Daoy (cell line): ENCODE data around the gene WDTC1. TPM values are rescaled to one million over a fixed set of nuclear protein-coding genes. Genes with fewer than 3 reads are reported as not detected.
"Not testable (repeated sequence)": the region's sequence is repeated elsewhere in the genome, so short reads cannot be mapped to it uniquely, and the experiment has no call there.

Source experiments
- DNase-seq: peaks from one replicate; pipeline ENCODE4 v3.0.0-alpha.2; 2015; ENCODE audit warnings: low read depth
- total RNA-seq: library from RNA; depleted of rRNA; stranded (reverse); fragments of >200 nt; shearing (Covaris generic); gene quantifications from 2 replicates; pipeline ENCODE4 v1.2.3, GENCODE V29; 2014

Gene WDTC1
- total RNA-seq, 1 experiment from 2014 or later: 14.1 TPM

DNA sequence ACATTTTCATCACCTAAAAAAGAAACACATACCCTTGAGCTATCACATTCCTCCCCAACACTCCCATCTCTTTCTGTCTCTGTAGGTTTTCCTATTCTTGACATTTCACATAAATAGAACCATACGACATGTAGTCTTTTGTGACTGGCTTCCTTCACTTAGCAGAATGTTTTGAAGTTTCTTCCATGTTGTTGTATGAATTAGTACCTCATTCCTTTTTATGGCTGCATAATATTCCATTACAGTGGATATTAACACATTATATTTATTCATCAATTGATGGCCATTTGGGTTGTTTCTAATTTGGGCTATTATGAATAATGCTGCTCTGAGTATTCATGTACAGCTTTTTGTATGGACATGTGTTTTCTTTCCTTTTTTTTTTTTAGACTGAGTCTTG is 11.8 kb downstream of the WDTC1 start:
- no peak for DNase-seq

- no peak for DNase-seq
Observed at GRCh38 chr1:27253596-27253995, 19.2 kb downstream of the WDTC1 start.

GRCh38 chr1:27255136-27255535 is 20.7 kb downstream of the WDTC1 start:
- DNase-seq: no peak

- DNase-seq: no peak
Observed at GRCh38 chr1:27257155-27257554, 22.7 kb downstream of the WDTC1 start.

DNA sequence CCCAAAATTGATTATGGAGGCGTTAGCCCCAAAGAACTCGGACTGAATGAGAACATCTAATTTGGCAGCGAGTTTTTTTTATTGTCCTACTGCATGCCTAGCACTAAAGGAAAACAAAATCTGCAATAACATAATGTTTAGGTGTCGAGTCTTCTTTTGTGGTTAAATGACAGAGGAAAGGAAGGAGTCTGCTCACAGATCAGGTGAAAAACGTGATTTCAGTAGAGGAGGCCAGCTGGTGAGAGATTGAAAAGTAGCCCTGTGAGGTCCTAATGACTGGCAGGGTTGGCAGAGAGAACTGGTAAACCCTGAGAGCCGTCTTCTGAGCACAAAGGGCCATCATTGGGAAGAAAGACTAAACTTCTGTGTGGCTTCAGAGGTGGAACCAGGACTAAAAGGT is 24.2 kb downstream of the WDTC1 start:
- DNase-seq: no peak

DNA sequence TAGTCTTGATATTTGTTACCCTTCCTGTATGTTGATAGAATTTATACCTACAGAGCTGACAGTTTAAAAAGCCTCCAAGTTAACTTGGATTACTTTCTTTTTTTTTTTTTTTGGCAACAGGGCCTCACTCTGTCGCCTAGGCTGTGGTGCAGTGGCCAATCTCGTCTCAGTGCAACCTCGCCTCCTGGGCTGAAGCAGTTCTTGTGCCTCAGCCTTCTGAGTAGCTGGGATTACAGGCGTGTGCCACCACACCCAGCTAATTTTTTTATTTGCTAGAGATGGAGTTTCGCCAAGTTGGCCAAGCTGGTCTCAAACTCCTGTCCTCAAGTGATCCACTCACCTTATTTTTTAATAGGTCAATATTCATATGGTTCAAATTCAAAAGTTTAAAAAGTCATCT is 32.7 kb downstream of the WDTC1 start:
- DNase-seq: no peak

- no peak for DNase-seq
Observed at GRCh38 chr1:27269276-27269675, 34.8 kb downstream of the WDTC1 start.

- no peak for DNase-seq
Observed at GRCh38 chr1:27274204-27274603, 39.8 kb downstream of the WDTC1 start.

DNA sequence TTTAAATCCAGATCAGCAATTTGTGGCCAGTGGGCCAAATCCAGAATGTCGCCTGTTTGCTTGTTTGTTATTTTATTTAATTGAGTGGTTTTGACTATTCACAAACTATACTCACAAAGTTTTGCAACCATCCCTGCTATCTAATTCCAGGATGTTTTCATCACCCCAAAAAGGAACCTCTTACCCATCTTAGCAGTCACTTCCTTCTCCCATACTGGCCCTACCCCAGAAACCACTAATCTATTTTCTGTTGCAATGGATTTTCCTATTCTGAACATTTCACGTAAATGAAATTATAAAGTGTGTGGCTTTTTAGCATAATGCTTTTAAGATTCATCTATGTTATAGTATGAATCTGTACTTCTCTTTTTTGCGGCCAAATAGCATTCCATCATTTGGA is 41.3 kb downstream of the WDTC1 start:
- no peak for DNase-seq

DNA sequence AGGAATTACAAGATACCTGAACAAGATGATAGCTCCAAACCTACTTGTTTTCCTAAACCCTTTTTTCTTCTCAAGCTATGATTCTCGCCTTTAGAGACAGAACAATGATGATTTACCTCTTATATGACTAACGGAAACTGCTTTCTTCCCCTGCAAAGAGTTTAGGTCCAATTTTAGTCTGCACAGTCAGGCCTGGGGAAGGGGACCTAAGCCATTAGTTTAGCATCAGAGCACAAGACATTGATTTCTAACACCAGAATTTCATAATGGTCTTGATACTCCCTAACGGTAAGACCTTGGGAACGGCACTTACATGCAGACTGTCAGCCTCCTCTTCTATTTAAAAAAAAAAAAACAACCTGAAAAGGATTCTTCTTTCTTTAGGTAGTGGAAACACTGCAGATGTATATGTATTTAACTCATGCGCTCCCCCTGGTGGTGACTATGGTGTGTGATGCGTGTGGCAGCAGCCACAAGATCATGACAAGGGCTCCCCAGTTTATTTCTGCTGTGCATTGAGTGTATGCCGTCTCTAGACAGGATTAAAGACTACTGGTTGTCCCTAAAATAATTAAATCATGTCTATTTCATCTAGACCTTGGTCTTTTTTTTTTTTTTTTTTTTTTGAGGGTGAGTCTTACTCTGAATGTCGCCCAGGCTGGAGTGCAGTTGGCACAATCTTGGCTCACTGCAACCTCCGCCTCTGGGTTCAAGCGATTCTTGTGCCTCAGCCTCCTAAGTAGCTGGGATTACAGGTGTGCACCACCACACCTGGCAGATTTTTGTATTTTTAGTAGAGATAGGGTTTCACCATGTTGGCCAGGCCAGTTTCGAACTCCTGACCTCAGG is 50.2 kb downstream of the WDTC1 start:
- peak; percentile 76 for DNase-seq

DNA sequence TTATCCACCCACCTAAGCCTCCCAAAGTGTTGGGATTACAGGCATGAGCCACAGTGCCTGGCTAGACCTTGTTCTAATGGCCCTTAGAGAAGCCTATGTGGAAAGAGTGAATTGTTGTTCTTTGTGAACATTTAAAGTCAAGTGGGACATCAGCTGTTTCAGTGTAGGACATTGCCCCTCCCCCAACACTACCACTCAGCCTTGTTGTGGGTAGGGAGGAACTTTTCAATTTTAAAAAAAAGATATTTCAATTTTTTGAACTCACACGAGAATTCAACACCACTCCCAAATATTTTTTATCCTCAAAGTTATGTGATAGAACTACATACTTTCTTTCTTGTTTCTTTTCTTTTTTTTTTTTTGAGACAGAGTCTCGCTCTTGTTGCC is 50.8 kb downstream of the WDTC1 start:
- no peak for DNase-seq

GRCh38 chr1:27285821-27286220 is 51.4 kb downstream of the WDTC1 start:
- not testable (repeated sequence) for DNase-seq

DNA sequence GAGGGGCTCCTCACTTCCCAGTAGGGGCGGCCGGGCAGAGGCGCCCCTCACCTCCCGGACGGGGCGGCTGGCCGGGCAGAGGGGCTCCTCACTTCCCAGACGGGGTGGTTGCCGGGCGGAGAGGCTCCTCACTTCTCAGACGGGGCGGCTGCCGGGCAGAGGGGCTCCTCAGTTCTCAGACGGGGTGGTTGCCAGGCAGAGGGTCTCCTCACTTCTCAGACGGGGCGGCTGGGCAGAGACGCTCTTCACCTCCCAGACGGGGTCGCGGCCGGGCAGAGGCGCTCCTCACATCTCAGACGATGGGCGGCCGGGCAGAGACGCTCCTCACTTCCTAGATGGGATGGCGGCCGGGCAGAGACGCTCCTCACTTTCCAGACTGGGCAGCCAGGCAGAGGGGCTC is 54.7 kb downstream of the WDTC1 start:
- not testable (repeated sequence) for DNase-seq

DNA sequence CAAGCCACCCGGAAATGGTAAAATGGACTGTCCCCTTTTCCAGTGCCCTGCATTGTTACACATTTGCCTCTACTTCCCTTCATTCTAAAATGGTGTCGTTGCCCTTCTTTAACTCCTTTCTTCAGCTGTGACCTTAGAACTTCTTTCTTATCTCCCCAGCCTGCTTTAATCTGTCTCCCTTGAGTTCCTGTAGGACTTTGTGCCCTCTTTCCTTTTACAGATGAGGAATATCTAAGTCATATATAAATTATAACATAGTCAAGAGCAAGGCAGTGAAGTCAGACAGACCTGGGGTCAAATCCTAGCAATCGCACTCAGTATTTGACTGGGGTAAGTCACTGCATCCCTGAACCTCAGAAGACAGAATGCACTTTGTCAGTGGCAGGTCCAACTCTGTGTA is 56.1 kb downstream of the WDTC1 start:
- DNase-seq: no peak

GRCh38 chr1:27292106-27292505 is 57.7 kb downstream of the WDTC1 start:
- DNase-seq: peak; percentile 44

- no peak for DNase-seq
Observed at GRCh38 chr1:27293915-27294314, 59.5 kb downstream of the WDTC1 start.

GRCh38 chr1:27296773-27297291 is 62.4 kb downstream of the WDTC1 start:
- DNase-seq: peak; percentile 55

- no peak for DNase-seq
Observed at GRCh38 chr1:27297903-27298302, 63.5 kb downstream of the WDTC1 start.

DNA sequence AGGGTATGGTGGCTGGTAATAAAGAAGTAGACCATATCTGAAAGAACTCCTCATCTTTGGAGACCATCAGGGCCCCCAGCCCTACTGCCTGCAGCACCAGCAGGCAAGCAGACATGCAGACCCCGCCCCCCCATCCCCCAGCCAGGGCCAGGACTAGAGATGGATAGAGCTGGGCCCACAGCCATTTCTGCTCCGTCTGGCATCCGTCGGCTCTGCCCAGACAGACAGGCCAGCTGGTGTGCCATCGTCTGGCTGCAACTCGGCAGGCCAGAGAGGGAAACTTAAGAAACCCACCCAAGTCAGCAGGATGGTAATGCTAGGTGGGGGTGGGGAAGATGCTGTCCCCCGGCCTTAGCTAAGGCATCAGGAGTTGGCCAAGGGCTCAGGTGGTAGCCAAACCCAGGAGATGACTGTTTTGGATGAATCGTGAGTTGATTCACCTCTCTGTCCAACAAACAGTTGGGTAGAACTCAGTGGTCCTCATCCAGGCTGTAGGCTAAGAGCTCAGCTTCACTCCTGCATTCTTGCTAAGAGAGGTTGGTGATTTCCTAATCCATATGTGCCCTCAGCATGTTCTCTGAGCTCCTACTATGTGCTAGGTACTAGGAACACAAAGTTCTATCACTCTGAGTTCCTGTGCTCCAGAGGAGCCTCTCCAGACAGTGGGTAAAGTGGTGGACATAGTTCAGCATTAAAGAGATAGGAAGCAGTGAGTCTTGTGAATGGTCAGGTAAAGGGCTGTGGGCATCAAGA is 64.4 kb downstream of the WDTC1 start:
- DNase-seq: no peak

- DNase-seq: peak; percentile 92
Observed at GRCh38 chr1:27299385-27300271, 65.2 kb downstream of the WDTC1 start.

DNA sequence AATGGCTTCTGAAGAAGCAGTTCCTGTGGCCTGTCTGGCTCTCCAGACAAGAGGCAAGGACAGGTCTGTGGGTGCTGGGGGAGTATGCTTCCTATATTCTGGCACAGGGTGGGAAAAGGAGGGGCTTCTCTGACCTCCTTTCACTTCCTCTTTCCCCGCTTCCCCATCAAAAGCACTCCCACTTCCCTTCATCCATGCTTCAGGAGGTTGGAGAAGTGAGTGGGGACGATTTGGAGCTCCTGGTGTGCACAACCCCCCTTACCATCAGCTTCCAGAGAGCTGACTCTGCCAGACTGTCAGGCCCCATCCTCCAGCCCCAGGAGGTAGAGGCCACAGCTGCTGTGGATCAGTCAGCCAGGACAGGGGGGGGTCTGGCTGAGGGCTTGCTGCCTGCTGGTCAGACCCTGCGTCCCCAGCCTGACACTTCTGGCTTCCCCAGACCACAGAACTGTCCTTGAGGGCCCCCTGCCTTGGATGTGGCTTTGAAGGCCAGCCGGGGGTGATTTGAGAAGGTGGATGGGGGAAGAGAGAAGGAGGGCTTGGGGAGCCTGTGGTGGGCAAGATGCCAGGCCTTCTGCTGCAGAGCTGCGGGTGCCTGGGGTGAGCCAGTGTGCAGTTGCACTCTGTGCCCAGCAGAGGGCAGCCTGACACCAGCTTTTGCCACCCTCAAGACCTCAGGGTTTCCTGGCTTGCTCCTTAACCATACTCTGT is 66.1 kb downstream of the WDTC1 start:
- peak; percentile 90 for DNase-seq
